SU-DHL-6 (cell line): ENCODE data around the gene TPR.
"Not testable (repeated sequence)": the region's sequence is repeated elsewhere in the genome, so short reads cannot be mapped to it uniquely, and the experiment has no call there.

Experiments
- H2AFZ ChIP-seq: fragments of 200-600 bp; sonication (generic); 2 replicates; pipeline ENCODE4 v1.6.1; 2014; ENCODE audit warnings: low read depth, mild to moderate bottlenecking, moderate library complexity, mixed read lengths, antibody characterized with exemption, low read length; ENCODE audit not compliant: severe bottlenecking
- H3F3A ChIP-seq: fragments of 200-600 bp; shearing (Covaris generic); 2 replicates; pipeline ENCODE4 v1.6.0; 2016; ENCODE audit warnings: antibody characterized with exemption, mild to moderate bottlenecking; ENCODE audit not compliant: insufficient read depth
- H3K27ac ChIP-seq: fragments of 200-600 bp; sonication (generic); 2 replicates; pipeline ENCODE4 v1.5.1; 2016; ENCODE audit warnings: low read depth, mild to moderate bottlenecking, low read length, moderate library complexity, mixed read lengths
- H3K27me3 ChIP-seq: fragments of 200-600 bp; sonication (generic), shearing (Covaris generic); 2 replicates; pipeline ENCODE4 v1.6.0; 2014; ENCODE audit warnings: mild to moderate bottlenecking, low read length
- H3K36me3 ChIP-seq: fragments of 200-600 bp; sonication (generic); 2 replicates; pipeline ENCODE4 v1.6.1; 2014; ENCODE audit warnings: mild to moderate bottlenecking, low read length, mixed read lengths
- H3K4me2 ChIP-seq: fragments of 300-600, 200-600 bp; shearing (Covaris generic), sonication (generic); 2 replicates; pipeline ENCODE4 v1.6.0; 2014; ENCODE audit warnings: low read length, low read depth, mild to moderate bottlenecking; ENCODE audit not compliant: poor library complexity, severe bottlenecking
- H3K4me3 ChIP-seq: fragments of 200-600 bp; sonication (generic); 2 replicates; pipeline ENCODE4 v1.5.1; 2014; ENCODE audit warnings: antibody characterized with exemption, low read length, mild to moderate bottlenecking, mixed read lengths; ENCODE audit not compliant: insufficient read depth, poor library complexity, severe bottlenecking
- H3K79me2 ChIP-seq: fragments of 200-600 bp; sonication (generic); 2 replicates; pipeline ENCODE4 v1.6.1; 2014; ENCODE audit warnings: mild to moderate bottlenecking, low read length, moderate library complexity; ENCODE audit not compliant: insufficient read depth
- H3K9ac ChIP-seq: fragments of 200-600 bp; sonication (generic); 2 replicates; pipeline ENCODE4 v1.7.0; 2014; ENCODE audit warnings: mild to moderate bottlenecking, low read length
- H3K9me2 ChIP-seq: fragments of 200-600 bp; sonication (generic); replicated peaks from 2 replicates; pipeline ENCODE4 v1.6.1; 2014; ENCODE audit warnings: low read length; ENCODE audit not compliant: insufficient read depth
- H3K9me3 ChIP-seq: fragments of 200-600 bp; sonication (generic); 2 replicates; pipeline ENCODE4 v1.6.1; 2014; ENCODE audit warnings: low read length, mixed read lengths; ENCODE audit not compliant: insufficient read depth
- H4K20me1 ChIP-seq: fragments of 200-600 bp; sonication (generic); 2 replicates; pipeline ENCODE4 v1.6.1; 2014; ENCODE audit warnings: low read depth, mild to moderate bottlenecking, antibody characterized with exemption, low read length, moderate library complexity, mixed read lengths
- CTCF ChIP-seq: fragments of 200-600 bp; sonication (generic); IDR thresholded peaks from one replicate; pipeline ENCODE4 v1.5.1; 2017; ENCODE audit warnings: antibody characterized with exemption, mild to moderate bottlenecking, low read length, moderate library complexity; ENCODE audit not compliant: insufficient read depth, poor library complexity, severe bottlenecking
- EZH2phosphoT487 ChIP-seq: fragments of 200-600 bp; sonication (generic), shearing (Covaris generic); conservative IDR thresholded peaks from 2 replicates; pipeline ENCODE4 v1.6.1; 2018; ENCODE audit warnings: mild to moderate bottlenecking, antibody characterized with exemption, low read length, moderate library complexity, mixed read lengths

TPR gene

GRCh38 chr1:186403632-186404031, 28.6 kb upstream of the TPR start:
- no peak overlapping the region for H3K9ac ChIP-seq
- peaks cover 35% of the 10 kb centered on the region; the same call in 1 of the 2 replicates for H3K36me3 ChIP-seq
- no peaks in the 10 kb centered on the region for H3K9me3 ChIP-seq
- no peak overlapping the region for H3K27ac ChIP-seq
- no peaks in the 10 kb centered on the region for H4K20me1 ChIP-seq
- H3K4me2 ChIP-seq: no peak overlapping the region
- no peak overlapping the region for H3K4me3 ChIP-seq
- no peaks in the 10 kb centered on the region for H3K27me3 ChIP-seq
- TF ChIP-seq EZH2phosphoT487: no peak
- TF ChIP-seq CTCF: no peak
- no peak overlapping the region for H2AFZ ChIP-seq
- no peaks in the 10 kb centered on the region for H3K79me2 ChIP-seq
- 0 out of 2 replicates have a peak, but pooled peaks cover 5% of the 10 kb centered on the region for H3F3A ChIP-seq
- no peaks in the 10 kb centered on the region for H3K9me2 ChIP-seq

GRCh38 chr1:186401446-186401845, 26.4 kb upstream of the TPR start:
- not testable (repeated sequence) for H2AFZ ChIP-seq, H3K9ac ChIP-seq, H3K79me2 ChIP-seq, H3K27me3 ChIP-seq, H3K27ac ChIP-seq, H4K20me1 ChIP-seq, H3F3A ChIP-seq, H3K4me3 ChIP-seq, H3K9me3 ChIP-seq, H3K9me2 ChIP-seq, H3K4me2 ChIP-seq
- peaks cover 21% of the 10 kb centered on the region; the same call in 1 of the 2 replicates for H3K36me3 ChIP-seq

GRCh38 chr1:186392711-186393110, 17.7 kb upstream of the TPR start:
- H4K20me1 ChIP-seq, H3K9me2 ChIP-seq, H2AFZ ChIP-seq, H3K9me3 ChIP-seq, H3F3A ChIP-seq, H3K9ac ChIP-seq, H3K4me2 ChIP-seq, H3K4me3 ChIP-seq, H3K27me3 ChIP-seq, H3K79me2 ChIP-seq, H3K27ac ChIP-seq: not testable (repeated sequence)
- peaks cover 43% of the 10 kb centered on the region; the same call in 1 of the 2 replicates for H3K36me3 ChIP-seq

- Histone ChIP-seq H3K9me3 (no peaks in the 10 kb centered on the region), H3K27ac (no peak overlapping the region), H3K4me2 (no peak overlapping the region), H3K9ac (no peak overlapping the region), H3K79me2 (no peaks in the 10 kb centered on the region), H2AFZ (no peak overlapping the region), H3K27me3 (no peaks in the 10 kb centered on the region), H3F3A (no peaks in the 10 kb centered on the region; the same call in 1 of the 2 replicates), H3K4me3 (no peak overlapping the region), H3K9me2 (no peaks in the 10 kb centered on the region), H4K20me1 (no peaks in the 10 kb centered on the region), H3K36me3 (peaks cover 50% of the 10 kb centered on the region; the same call in 1 of the 2 replicates)
- TF ChIP-seq CTCF (no peak), EZH2phosphoT487 (no peak)
Observed at GRCh38 chr1:186391841-186392240, 16.8 kb upstream of the TPR start.
